ENCODE data around the gene ST6GALNAC3.

Gene ST6GALNAC3

GRCh38 chr1:76279101-76279748 lies 204.7 kb downstream of the ST6GALNAC3 start:
- in situ Hi-C loops (cut with HindIII; ENCODE audit: low sequenced_read_pairs), result no loop called here

GRCh38 chr1:76281306-76281705 lies 206.8 kb downstream of the ST6GALNAC3 start:
- in situ Hi-C loops (cut with HindIII; ENCODE audit: low sequenced_read_pairs), result no loop called here

- in situ Hi-C loops (cut with HindIII; ENCODE audit: low sequenced_read_pairs), result no loop called here
Measured at GRCh38 chr1:76284842-76285241, 210.3 kb downstream of the ST6GALNAC3 start.

- in situ Hi-C loops (cut with HindIII; ENCODE audit: low sequenced_read_pairs), result no loop called here
Measured at GRCh38 chr1:76285578-76286135, 211.1 kb downstream of the ST6GALNAC3 start.

GRCh38 chr1:76287917-76288316 lies 213.4 kb downstream of the ST6GALNAC3 start:
- in situ Hi-C loops (cut with HindIII; ENCODE audit: low sequenced_read_pairs), result no loop called here

GRCh38 chr1:76288758-76289483 lies 214.4 kb downstream of the ST6GALNAC3 start:
- in situ Hi-C loops (cut with HindIII; ENCODE audit: low sequenced_read_pairs), result no loop called here

- in situ Hi-C loops (cut with HindIII; ENCODE audit: low sequenced_read_pairs), result no loop called here
Measured at GRCh38 chr1:76289692-76290091, 215.1 kb downstream of the ST6GALNAC3 start.

- in situ Hi-C loops (cut with HindIII; ENCODE audit: low sequenced_read_pairs), result no loop called here
Measured at GRCh38 chr1:76290271-76290670, 215.7 kb downstream of the ST6GALNAC3 start.

- in situ Hi-C loops (cut with HindIII; ENCODE audit: low sequenced_read_pairs), result no loop called here
Measured at GRCh38 chr1:76291191-76291590, 216.6 kb downstream of the ST6GALNAC3 start.

- in situ Hi-C loops (cut with HindIII; ENCODE audit: low sequenced_read_pairs), result no loop called here
Measured at GRCh38 chr1:76291737-76292136, 217.2 kb downstream of the ST6GALNAC3 start.

GRCh38 chr1:76292418-76293184 lies 218.1 kb downstream of the ST6GALNAC3 start:
- in situ Hi-C loops (cut with HindIII; ENCODE audit: low sequenced_read_pairs), result no loop called here

- in situ Hi-C loops (cut with HindIII; ENCODE audit: low sequenced_read_pairs), result no loop called here
Measured at GRCh38 chr1:76293831-76294230, 219.3 kb downstream of the ST6GALNAC3 start.

GRCh38 chr1:76294482-76295194 lies 220.1 kb downstream of the ST6GALNAC3 start:
- in situ Hi-C loops (cut with HindIII; ENCODE audit: low sequenced_read_pairs), result no loop called here

GRCh38 chr1:76298399-76298798 lies 223.9 kb downstream of the ST6GALNAC3 start:
- in situ Hi-C loops (cut with HindIII; ENCODE audit: low sequenced_read_pairs), result no loop called here

- in situ Hi-C loops (cut with HindIII; ENCODE audit: low sequenced_read_pairs), result no loop called here
Measured at GRCh38 chr1:76299036-76299435, 224.5 kb downstream of the ST6GALNAC3 start.

- in situ Hi-C loops (cut with HindIII; ENCODE audit: low sequenced_read_pairs), result no loop called here
Measured at GRCh38 chr1:76300556-76300955, 226.0 kb downstream of the ST6GALNAC3 start.

- in situ Hi-C loops (cut with HindIII; ENCODE audit: low sequenced_read_pairs), result no loop called here
Measured at GRCh38 chr1:76302711-76303339, 228.3 kb downstream of the ST6GALNAC3 start.

- in situ Hi-C loops (cut with HindIII; ENCODE audit: low sequenced_read_pairs), result no loop called here
Measured at GRCh38 chr1:76303340-76303717, 228.8 kb downstream of the ST6GALNAC3 start.

- in situ Hi-C loops (cut with HindIII; ENCODE audit: low sequenced_read_pairs), result no loop called here
Measured at GRCh38 chr1:76313304-76313703, 238.8 kb downstream of the ST6GALNAC3 start.

- in situ Hi-C loops (cut with HindIII; ENCODE audit: low sequenced_read_pairs), result no loop called here
Measured at GRCh38 chr1:76314730-76315129, 240.2 kb downstream of the ST6GALNAC3 start.
